NB4 (cell line): Measurements from ENCODE around the gene ARHGAP28.

Source experiments
- POLR2A ChIP-seq: IDR thresholded peaks from 2 replicates; pipeline ENCODE4 v1.6.1; 2011; ENCODE audit warnings: mild to moderate bottlenecking; ENCODE audit not compliant: insufficient read length; ENCODE audit errors: extremely low read depth
- TF ChIP-seq, protein P1 (sequence below): IDR thresholded peaks from one replicate; pipeline ENCODE4 v1.5.1; 2012; ENCODE audit warnings: low read depth, low read length

DNA sequence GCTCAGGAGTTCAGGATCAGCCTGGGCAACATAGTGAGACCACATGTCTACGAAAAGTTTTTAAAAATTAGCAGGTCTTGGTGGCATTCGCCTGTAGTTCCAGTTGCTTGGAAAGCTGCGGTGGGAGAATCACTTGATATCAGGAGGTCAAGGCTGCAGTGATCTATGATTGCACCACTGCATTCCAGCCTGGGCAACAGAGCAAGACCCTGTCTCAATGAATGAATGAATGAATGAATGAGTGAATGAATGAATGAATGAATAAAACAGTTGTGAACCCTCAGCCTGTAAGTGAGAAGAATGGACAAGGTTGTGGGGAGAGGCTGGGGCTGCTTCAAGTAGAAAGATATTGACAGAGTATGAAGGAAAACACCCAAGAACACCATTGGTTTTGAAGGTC lies 48.0 kb downstream of the ARHGAP28 start:
- no peak for TF ChIP-seq POLR2A
- TF ChIP-seq, protein P1, sequence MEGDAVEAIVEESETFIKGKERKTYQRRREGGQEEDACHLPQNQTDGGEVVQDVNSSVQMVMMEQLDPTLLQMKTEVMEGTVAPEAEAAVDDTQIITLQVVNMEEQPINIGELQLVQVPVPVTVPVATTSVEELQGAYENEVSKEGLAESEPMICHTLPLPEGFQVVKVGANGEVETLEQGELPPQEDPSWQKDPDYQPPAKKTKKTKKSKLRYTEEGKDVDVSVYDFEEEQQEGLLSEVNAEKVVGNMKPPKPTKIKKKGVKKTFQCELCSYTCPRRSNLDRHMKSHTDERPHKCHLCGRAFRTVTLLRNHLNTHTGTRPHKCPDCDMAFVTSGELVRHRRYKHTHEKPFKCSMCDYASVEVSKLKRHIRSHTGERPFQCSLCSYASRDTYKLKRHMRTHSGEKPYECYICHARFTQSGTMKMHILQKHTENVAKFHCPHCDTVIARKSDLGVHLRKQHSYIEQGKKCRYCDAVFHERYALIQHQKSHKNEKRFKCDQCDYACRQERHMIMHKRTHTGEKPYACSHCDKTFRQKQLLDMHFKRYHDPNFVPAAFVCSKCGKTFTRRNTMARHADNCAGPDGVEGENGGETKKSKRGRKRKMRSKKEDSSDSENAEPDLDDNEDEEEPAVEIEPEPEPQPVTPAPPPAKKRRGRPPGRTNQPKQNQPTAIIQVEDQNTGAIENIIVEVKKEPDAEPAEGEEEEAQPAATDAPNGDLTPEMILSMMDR = no peak
